Astrocyte (in vitro differentiated cells and primary cell): ENCODE measurements around the gene NCSTN.

Experiments
- EZH2 ChIP-seq: IDR thresholded peaks from 2 replicates; pipeline ENCODE4 v1.6.1; 2012; ENCODE audit warnings: mild to moderate bottlenecking, low read length, inconsistent platforms; ENCODE audit not compliant: insufficient read depth
- TF ChIP-seq, protein P1 (sequence below): IDR thresholded peaks from 2 replicates; pipeline ENCODE4 v1.5.1; 2011; ENCODE audit warnings: low read depth, mild to moderate bottlenecking, inconsistent platforms, low read length, moderate library complexity; ENCODE audit not compliant: insufficient read depth

- TF ChIP-seq, protein P1, sequence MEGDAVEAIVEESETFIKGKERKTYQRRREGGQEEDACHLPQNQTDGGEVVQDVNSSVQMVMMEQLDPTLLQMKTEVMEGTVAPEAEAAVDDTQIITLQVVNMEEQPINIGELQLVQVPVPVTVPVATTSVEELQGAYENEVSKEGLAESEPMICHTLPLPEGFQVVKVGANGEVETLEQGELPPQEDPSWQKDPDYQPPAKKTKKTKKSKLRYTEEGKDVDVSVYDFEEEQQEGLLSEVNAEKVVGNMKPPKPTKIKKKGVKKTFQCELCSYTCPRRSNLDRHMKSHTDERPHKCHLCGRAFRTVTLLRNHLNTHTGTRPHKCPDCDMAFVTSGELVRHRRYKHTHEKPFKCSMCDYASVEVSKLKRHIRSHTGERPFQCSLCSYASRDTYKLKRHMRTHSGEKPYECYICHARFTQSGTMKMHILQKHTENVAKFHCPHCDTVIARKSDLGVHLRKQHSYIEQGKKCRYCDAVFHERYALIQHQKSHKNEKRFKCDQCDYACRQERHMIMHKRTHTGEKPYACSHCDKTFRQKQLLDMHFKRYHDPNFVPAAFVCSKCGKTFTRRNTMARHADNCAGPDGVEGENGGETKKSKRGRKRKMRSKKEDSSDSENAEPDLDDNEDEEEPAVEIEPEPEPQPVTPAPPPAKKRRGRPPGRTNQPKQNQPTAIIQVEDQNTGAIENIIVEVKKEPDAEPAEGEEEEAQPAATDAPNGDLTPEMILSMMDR: no peak
- TF ChIP-seq EZH2: no peak
Measured at GRCh38 chr1:160398823-160399222, 55.6 kb downstream of the NCSTN start.
